ENCODE results near the gene AP1S2. TPM values are rescaled to one million over a fixed set of nuclear protein-coding genes. Genes with fewer than 3 reads are reported as not detected.

The AP1S2 gene
- polyA plus RNA-seq, 1 of the 3 experiments (the other 2 are of a cell fraction), result 17.7 TPM

DNA sequence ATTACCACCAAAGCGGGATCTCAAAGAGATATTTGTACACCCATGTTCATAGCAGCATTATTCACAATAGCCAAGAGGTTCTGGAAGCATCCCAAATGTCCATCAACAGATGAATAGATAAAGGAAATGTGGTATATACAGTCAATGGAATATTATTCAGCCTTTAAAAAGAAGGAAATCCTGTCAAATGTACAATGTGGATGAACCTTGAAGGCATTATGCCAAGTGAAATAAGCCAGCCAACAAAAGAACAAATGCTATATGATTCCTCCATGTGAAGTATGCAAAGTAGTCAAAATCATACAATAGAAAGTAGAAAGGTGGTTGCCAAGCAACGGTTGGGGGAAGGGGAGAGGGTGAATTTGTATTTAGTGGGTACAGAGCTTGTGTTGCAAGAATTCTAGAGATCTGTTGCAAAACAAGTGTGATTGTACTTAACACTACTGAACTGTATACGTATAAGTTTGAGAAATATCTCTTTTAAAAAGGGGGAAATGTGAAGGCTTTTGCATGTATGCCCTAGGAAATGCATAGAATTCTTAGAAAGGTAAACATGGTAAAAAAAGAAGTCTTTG lies 69.3 kb downstream of the AP1S2 start (continued):
- TF ChIP-seq, protein P1, sequence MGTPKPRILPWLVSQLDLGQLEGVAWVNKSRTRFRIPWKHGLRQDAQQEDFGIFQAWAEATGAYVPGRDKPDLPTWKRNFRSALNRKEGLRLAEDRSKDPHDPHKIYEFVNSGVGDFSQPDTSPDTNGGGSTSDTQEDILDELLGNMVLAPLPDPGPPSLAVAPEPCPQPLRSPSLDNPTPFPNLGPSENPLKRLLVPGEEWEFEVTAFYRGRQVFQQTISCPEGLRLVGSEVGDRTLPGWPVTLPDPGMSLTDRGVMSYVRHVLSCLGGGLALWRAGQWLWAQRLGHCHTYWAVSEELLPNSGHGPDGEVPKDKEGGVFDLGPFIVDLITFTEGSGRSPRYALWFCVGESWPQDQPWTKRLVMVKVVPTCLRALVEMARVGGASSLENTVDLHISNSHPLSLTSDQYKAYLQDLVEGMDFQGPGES (IDR thresholded peaks at IDR 0.05; ENCODE audit: low read depth, low read length), result no peak
- no peak for TF ChIP-seq GATA2 (CRISPR knock-in tag; IDR thresholded peaks at IDR 0.05)
- no peak for TF ChIP-seq RFX5 (IDR thresholded peaks at IDR 0.05; ENCODE audit: low read length)
- TF ChIP-seq EZH2phosphoT487 (IDR thresholded peaks at IDR 0.05; ENCODE audit: borderline replicate concordance, low read depth), result no peak

DNA sequence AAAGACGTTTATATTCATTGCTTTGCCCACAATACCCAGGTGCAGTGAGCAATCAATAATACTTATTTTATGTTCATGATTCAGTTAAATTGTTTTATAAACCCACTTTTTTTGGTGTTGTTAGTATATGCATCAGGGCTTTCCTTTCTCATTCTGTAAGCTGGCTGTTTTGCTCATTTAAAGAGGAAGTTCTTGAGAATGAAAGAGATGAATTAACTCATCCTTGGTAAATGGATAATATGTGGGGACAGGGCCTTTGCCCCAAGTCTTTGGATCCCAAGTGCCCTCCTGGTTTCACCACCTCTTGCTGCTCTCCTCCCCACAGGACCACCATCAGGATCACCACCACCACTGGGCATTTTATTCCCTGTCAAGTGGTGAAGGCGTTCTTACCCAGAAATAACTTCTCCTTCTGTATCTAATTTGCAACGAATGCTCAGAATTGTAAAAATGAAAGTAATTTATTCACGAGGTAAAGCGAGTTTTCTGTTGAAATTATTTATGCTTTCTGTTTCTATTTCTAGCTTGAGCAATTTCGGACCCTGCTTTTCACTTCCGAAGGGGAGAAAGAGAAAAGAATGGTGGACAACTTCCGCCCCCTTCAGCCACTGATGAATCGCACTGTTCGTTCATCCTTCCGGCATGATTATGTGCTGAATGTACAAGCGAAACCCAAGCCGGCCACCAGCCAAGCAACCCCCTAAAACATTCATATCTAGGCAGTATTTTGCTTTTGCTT lies 72.5 kb downstream of the AP1S2 start:
- no peak overlapping the region for H3K4me2 ChIP-seq
- H3K9me2 ChIP-seq, result no peaks in the 10 kb centered on the region
- WGBS (ENCODE audit: low lambda C conversion rate), result 86% methylated on average over 13 of the region's 13 CpGs
- no peak overlapping the region for H2AFZ ChIP-seq (ENCODE audit: low read depth)
- TF ChIP-seq TEAD4 (IDR thresholded peaks at IDR 0.05; ENCODE audit: borderline replicate concordance, insufficient read depth), result no peak
- TF ChIP-seq, protein P2, sequence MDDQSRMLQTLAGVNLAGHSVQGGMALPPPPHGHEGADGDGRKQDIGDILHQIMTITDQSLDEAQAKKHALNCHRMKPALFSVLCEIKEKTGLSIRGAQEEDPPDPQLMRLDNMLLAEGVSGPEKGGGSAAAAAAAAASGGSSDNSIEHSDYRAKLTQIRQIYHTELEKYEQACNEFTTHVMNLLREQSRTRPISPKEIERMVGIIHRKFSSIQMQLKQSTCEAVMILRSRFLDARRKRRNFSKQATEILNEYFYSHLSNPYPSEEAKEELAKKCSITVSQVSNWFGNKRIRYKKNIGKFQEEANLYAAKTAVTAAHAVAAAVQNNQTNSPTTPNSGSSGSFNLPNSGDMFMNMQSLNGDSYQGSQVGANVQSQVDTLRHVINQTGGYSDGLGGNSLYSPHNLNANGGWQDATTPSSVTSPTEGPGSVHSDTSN (IDR thresholded peaks at IDR 0.05), result no peak
- TF ChIP-seq, protein P3, sequence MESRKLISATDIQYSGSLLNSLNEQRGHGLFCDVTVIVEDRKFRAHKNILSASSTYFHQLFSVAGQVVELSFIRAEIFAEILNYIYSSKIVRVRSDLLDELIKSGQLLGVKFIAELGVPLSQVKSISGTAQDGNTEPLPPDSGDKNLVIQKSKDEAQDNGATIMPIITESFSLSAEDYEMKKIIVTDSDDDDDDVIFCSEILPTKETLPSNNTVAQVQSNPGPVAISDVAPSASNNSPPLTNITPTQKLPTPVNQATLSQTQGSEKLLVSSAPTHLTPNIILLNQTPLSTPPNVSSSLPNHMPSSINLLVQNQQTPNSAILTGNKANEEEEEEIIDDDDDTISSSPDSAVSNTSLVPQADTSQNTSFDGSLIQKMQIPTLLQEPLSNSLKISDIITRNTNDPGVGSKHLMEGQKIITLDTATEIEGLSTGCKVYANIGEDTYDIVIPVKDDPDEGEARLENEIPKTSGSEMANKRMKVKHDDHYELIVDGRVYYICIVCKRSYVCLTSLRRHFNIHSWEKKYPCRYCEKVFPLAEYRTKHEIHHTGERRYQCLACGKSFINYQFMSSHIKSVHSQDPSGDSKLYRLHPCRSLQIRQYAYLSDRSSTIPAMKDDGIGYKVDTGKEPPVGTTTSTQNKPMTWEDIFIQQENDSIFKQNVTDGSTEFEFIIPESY (IDR thresholded peaks at IDR 0.05; ENCODE audit: borderline replicate concordance, low read depth), result no peak
- TF ChIP-seq FOXM1 (IDR thresholded peaks at IDR 0.05; ENCODE audit: low read depth), result no peak
- TF ChIP-seq, protein P1 (IDR thresholded peaks at IDR 0.05; ENCODE audit: low read depth, low read length), result no peak
- TF ChIP-seq JUND (IDR thresholded peaks at IDR 0.05), result no peak
- ChIA-PET CTCF (no interaction called here), POLR2A (no interaction called here)
- H3K9me3 ChIP-seq, result no peaks in the 10 kb centered on the region
- no peak overlapping the region for H3K27ac ChIP-seq (ENCODE audit: low read depth in 2 of 2, low read length in 1 of 2)
- no peaks in the 10 kb centered on the region for H4K20me1 ChIP-seq (ENCODE audit: insufficient read depth)
- no peak overlapping the region for H3K9ac ChIP-seq
- no peaks in the 10 kb centered on the region for H3K4me1 ChIP-seq (ENCODE audit: control insufficient read depth in 1 of 2, insufficient read depth in 2 of 2, low read depth in 1 of 2, low read length in 1 of 2)
- H3K79me2 ChIP-seq (ENCODE audit: insufficient read depth), result no peaks in the 10 kb centered on the region
- H3K4me3 ChIP-seq (ENCODE audit: low read depth in 2 of 2, low read length in 1 of 2), result no peak overlapping the region
- H3K27me3 ChIP-seq (ENCODE audit: insufficient read depth), result no peaks in the 10 kb centered on the region
- no peaks in the 10 kb centered on the region for H3F3A ChIP-seq (replicated peaks; ENCODE audit: insufficient read depth)
- H3K36me3 ChIP-seq (replicated peaks in 1 of 2; ENCODE audit: control insufficient read depth in 1 of 2, insufficient read depth in 2 of 2, low read length in 1 of 2), result peaks cover 24 to 33% of the 10 kb centered on the region in 2 experiments
- no peak for DNase-seq

Other genes with a start within 250 kb of the AP1S2 start
- gene CLTRN, start 190.0 kb downstream of the AP1S2 start, polyA plus RNA-seq (2012; rRNA removed), result 0.16 and 0.21 TPM in 2 replicates
- 4.4 and 8.0 TPM in 2 replicates for gene CA5B, start 116.5 kb downstream of the AP1S2 start, polyA plus RNA-seq (2012; rRNA removed)
- 14.3 and 18.7 TPM in 2 replicates for gene ZRSR2, start 64.3 kb downstream of the AP1S2 start, polyA plus RNA-seq (2012; rRNA removed)

Measured in SK-N-SH (cell line).